Lung (tissue), 12 donors: ENCODE measurements around the gene VTI1A. TPM values are rescaled to one million over a fixed set of nuclear protein-coding genes. Genes with fewer than 3 reads are reported as not detected.

Experiments used
- ATAC-seq: fragments of 200-7000 bp; cut with Tn5 transposase; one replicate; pipeline ENCODE4 v1.9.1; 2020; ENCODE audit warnings: moderate number of reproducible peaks; ENCODE audit not compliant: insufficient read depth, low FRiP score
- DNase-seq, 3 donors: peaks; one replicate each; pipeline ENCODE4 v3.0.0-alpha.2; 2013 to 2017
- H3K27ac ChIP-seq, 2 donors: one replicate each; pipeline ENCODE4 v1.5.1; 2013; ENCODE audit warnings: mild to moderate bottlenecking in 2 of 2, moderate library complexity in 2 of 2, control low read depth in 1 of 2, inconsistent platforms in 1 of 2, low read depth in 1 of 2, low read length in 1 of 2
- H3K27me3 ChIP-seq, 3 donors: one replicate each; pipeline ENCODE4 v1.5.1; 2013; ENCODE audit warnings: low read length in 2 of 3; ENCODE audit not compliant: control insufficient read depth in 3 of 3, insufficient read depth in 3 of 3
- H3K36me3 ChIP-seq, 4 donors: one replicate each; pipeline ENCODE4 v1.5.1; 2013; ENCODE audit warnings: low read length in 4 of 4, mild to moderate bottlenecking in 1 of 4, moderate library complexity in 1 of 4; ENCODE audit not compliant: control insufficient read depth in 4 of 4, insufficient read depth in 4 of 4
- H3K4me1 ChIP-seq, 5 donors: one replicate each; pipeline ENCODE4 v1.5.1; 2013; ENCODE audit warnings: low read length in 5 of 5, mild to moderate bottlenecking in 2 of 5, moderate library complexity in 1 of 5; ENCODE audit not compliant: control insufficient read depth in 5 of 5, insufficient read depth in 5 of 5
- H3K4me3 ChIP-seq: one replicate; pipeline ENCODE4 v1.5.1; 2013; ENCODE audit warnings: mild to moderate bottlenecking, control low read depth, moderate library complexity
- H3K9ac ChIP-seq, 2 donors: one replicate each; pipeline ENCODE4 v1.5.1; 2013; ENCODE audit warnings: low read length in 2 of 2, control low read depth in 1 of 2; ENCODE audit not compliant: insufficient read depth in 1 of 2
- H3K9me3 ChIP-seq, 4 donors: one replicate each; pipeline ENCODE4 v1.5.1; 2013; ENCODE audit warnings: low read length in 3 of 4, mild to moderate bottlenecking in 1 of 4, moderate library complexity in 1 of 4; ENCODE audit not compliant: control insufficient read depth in 4 of 4, insufficient read depth in 3 of 4
- WGBS, 2 donors: extraction: QIAGEN DNeasy Blood & Tissue Kit; methylation state at CpG; one replicate each; pipeline ENCODE4 v1.1.7; 2013; 5-methylcytosine and 5-hydroxymethylcytosine counted together
- polyA plus RNA-seq, 2 donors: library from polyadenylated mRNA; stranded (reverse); fragments of 200-250 nt; gene quantifications; one replicate each; pipeline ENCODE4 v1.2.1, GENCODE V29; 2013
- total RNA-seq, 2 donors: library from RNA; depleted of rRNA in 1 of 2; stranded (reverse); fragments of >200 nt in 1 of 2; gene quantifications; one replicate each; pipeline ENCODE4 v1.2.1, GENCODE V29; 2014 to 2021
- TF ChIP-seq, protein P1 (sequence below): IDR thresholded peaks from 2 replicates; pipeline ENCODE4 v1.5.1; 2012; ENCODE audit warnings: mild to moderate bottlenecking; ENCODE audit errors: control extremely low read depth, extremely low read depth
- donor health status: control.
- donor health status: control.
- donor health status: Bipolar disorder and iron deficiency.
- donor health status: healthy.
- donor health status: DM: yes; HTN: yes; CAD: no.

VTI1A gene
- total and polyA plus RNA-seq, 4 donors, result 9.2 to 48.2 (median 28.4) TPM

DNA sequence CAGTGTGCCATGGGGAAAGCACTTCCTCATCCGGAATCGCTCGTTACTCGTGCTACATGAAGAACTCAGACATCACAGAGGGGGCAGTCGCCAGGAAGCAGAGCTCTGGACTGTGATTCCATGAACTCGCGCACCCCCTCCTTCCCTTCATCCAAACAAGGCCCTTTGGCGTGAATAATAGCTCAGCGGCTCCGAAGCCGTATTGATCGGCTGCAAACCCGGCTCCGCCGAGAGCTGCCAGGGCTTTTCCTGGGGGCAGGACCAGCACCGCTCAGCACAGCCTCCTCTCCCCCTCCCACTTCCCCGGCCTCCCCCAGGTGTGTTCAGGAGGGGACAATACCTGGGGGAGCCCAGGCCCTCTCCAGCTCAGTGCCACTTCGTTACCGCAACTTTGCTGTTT is 374.0 kb downstream of the VTI1A start:
- Histone ChIP-seq H3K9ac (no peak overlapping the region), H3K4me1 (peaks cover 0 to 18% (median 8%) of the 10 kb centered on the region in 5 donors), H3K27ac (no peak overlapping the region), H3K36me3 (peaks cover 0 to 2% (median 0%) of the 10 kb centered on the region in 4 donors), H3K27me3 (no peaks in the 10 kb centered on the region), H3K4me3 (no peak overlapping the region), H3K9me3 (peaks cover 0 to 2% (median 0%) of the 10 kb centered on the region in 4 donors)
- ATAC-seq (no peak), DNase-seq (no peak)
- WGBS, 2 donors, result 95 to 98% methylated on average over 19 of the region's 19 CpGs
- TF ChIP-seq, protein P1, sequence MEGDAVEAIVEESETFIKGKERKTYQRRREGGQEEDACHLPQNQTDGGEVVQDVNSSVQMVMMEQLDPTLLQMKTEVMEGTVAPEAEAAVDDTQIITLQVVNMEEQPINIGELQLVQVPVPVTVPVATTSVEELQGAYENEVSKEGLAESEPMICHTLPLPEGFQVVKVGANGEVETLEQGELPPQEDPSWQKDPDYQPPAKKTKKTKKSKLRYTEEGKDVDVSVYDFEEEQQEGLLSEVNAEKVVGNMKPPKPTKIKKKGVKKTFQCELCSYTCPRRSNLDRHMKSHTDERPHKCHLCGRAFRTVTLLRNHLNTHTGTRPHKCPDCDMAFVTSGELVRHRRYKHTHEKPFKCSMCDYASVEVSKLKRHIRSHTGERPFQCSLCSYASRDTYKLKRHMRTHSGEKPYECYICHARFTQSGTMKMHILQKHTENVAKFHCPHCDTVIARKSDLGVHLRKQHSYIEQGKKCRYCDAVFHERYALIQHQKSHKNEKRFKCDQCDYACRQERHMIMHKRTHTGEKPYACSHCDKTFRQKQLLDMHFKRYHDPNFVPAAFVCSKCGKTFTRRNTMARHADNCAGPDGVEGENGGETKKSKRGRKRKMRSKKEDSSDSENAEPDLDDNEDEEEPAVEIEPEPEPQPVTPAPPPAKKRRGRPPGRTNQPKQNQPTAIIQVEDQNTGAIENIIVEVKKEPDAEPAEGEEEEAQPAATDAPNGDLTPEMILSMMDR, result no peak

DNA sequence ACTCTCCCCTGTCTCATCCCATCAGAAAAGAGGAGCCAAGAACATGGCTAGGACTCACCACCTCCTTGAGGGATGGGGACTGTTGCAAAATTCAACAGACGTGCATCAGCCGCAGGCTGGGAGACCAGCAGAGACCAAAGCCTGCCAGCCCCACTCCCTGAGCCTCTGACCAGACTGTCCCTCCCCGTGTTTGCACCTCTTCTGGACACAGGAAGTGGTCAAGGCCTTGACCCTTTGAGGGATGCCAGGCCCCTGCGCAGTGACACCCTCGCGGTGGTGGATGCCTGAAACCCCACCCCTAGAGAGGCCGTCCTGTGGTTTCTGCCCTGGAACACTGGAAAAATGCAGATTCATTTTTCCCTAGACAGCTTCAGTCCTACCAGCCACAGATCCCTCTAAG is 374.6 kb downstream of the VTI1A start:
- peaks cover 0 to 2% (median 0%) of the 10 kb centered on the region in 4 donors for H3K9me3 ChIP-seq
- TF ChIP-seq, protein P1, result no peak
- H3K27ac ChIP-seq, result no peak overlapping the region
- no peaks in the 10 kb centered on the region for H3K27me3 ChIP-seq
- H3K4me3 ChIP-seq, result no peak overlapping the region
- ATAC-seq (no peak), DNase-seq (no peak)
- peaks cover 0 to 11% (median 6%) of the 10 kb centered on the region in 5 donors for H3K4me1 ChIP-seq
- peaks cover 0 to 2% (median 0%) of the 10 kb centered on the region in 4 donors for H3K36me3 ChIP-seq
- 71 to 74% methylated on average over 7 of the region's 7 CpGs for WGBS, 2 donors
- H3K9ac ChIP-seq, result no peak overlapping the region

DNA sequence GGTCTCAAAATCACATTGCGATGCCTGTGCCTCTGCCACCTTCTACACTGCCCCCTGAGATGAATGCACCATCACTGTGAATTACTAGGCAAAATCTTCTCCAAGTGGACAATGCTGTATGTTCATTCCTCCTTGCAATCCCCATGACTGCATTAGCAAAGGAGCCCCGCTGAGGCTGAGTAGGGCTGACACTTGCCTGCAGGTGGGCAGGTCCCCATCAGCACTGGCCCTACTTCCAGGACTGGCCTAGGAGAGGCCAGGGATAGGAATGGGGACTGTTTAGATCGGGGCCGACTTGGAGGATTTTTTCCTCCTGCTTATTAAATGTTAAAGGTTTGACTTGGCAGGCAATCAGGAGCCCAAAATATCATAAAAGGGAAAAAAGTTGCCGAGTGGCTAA is 376.0 kb downstream of the VTI1A start:
- ATAC-seq, result peak; percentile 28
- no peak for DNase-seq

More for the DNA sequence above, 376.0 kb downstream of the VTI1A start:
- Histone ChIP-seq H3K36me3 (peaks cover 0 to 2% (median 0%) of the 10 kb centered on the region in 4 donors), H3K9me3 (peaks cover 0 to 2% (median 0%) of the 10 kb centered on the region in 4 donors), H3K4me1 (peaks cover 0 to 5% (median 0%) of the 10 kb centered on the region in 5 donors), H3K27ac (no peak overlapping the region), H3K27me3 (no peaks in the 10 kb centered on the region), H3K4me3 (no peak overlapping the region), H3K9ac (no peak overlapping the region)
- 87 to 94% methylated on average over 5 of the region's 5 CpGs for WGBS, 2 donors
- TF ChIP-seq, protein P1, result no peak
